CD14-positive monocyte (primary cell): ENCODE data around the gene PSTPIP2. TPM values are rescaled to one million over a fixed set of nuclear protein-coding genes. Genes with fewer than 3 reads are reported as not detected.
"Not testable (repeated sequence)": the region's sequence is repeated elsewhere in the genome, so short reads cannot be mapped to it uniquely, and the experiment has no call there.

Experiments
- DNase-seq, 3 donors: peaks; one replicate each; pipeline ENCODE4 v3.0.0-alpha.2; 2011 to 2022
- H2AFZ ChIP-seq: 2 replicates; pipeline ENCODE4 v1.6.0; 2012; ENCODE audit warnings: mild to moderate bottlenecking, low read depth, low read length, inconsistent platforms; ENCODE audit not compliant: insufficient read depth, poor library complexity, severe bottlenecking
- H3K27ac ChIP-seq, 2 donors: 1 replicate in 1 of 2; 2 replicates in 1 of 2; pipeline ENCODE4 v1.5.1; 2012 to 2013; ENCODE audit warnings: low read length in 2 of 2, control low read depth in 1 of 2, inconsistent platforms in 1 of 2, low read depth in 1 of 2, mild to moderate bottlenecking in 1 of 2
- H3K27me3 ChIP-seq, 2 donors: one replicate each; pipeline versions ENCODE4 v1.6.0 to v1.6.1; 2011 to 2013; ENCODE audit warnings: low read length in 2 of 2; ENCODE audit not compliant: control insufficient read depth in 2 of 2, insufficient read depth in 2 of 2
- H3K36me3 ChIP-seq, 2 donors: replicated peaks in 1 of 2; 1 replicate in 1 of 2; 2 replicates in 1 of 2; pipeline versions ENCODE4 v1.5.1 to v1.6.1; 2012 to 2013; ENCODE audit warnings: low read length in 2 of 2, control low read depth in 1 of 2, inconsistent platforms in 1 of 2, mild to moderate bottlenecking in 1 of 2; ENCODE audit not compliant: insufficient read depth in 2 of 2, control insufficient read depth in 1 of 2
- H3K4me1 ChIP-seq, 2 donors: 1 replicate in 1 of 2; 2 replicates in 1 of 2; pipeline versions ENCODE4 v1.5.1 to v1.6.1; 2012 to 2013; ENCODE audit warnings: low read length in 2 of 2, control low read depth in 1 of 2, inconsistent platforms in 1 of 2, mild to moderate bottlenecking in 1 of 2, moderate library complexity in 1 of 2; ENCODE audit not compliant: insufficient read depth in 2 of 2, control insufficient read depth in 1 of 2
- H3K4me2 ChIP-seq: replicated peaks from 2 replicates; pipeline ENCODE3; 2012; ENCODE audit warnings: low read length, moderate library complexity, mild to moderate bottlenecking; ENCODE audit not compliant: poor library complexity, severe bottlenecking; ENCODE audit errors: extremely low read depth
- H3K4me3 ChIP-seq, 3 experiments: fragments of 200-600 bp in 1 of 3; sonication (generic) in 1 of 3; replicated peaks in 1 of 3; 1 replicate in 2 of 3; 2 replicates in 1 of 3; pipeline ENCODE4 v1.5.1; 2011 to 2013; ENCODE audit warnings: low read length in 3 of 3, mild to moderate bottlenecking in 3 of 3, control low read depth in 2 of 3, low read depth in 2 of 3, inconsistent platforms in 1 of 3, moderate library complexity in 1 of 3
- H3K79me2 ChIP-seq: 2 replicates; pipeline ENCODE4 v1.6.0; 2012; ENCODE audit warnings: mild to moderate bottlenecking, control low read depth, inconsistent platforms, low read length, moderate library complexity; ENCODE audit not compliant: insufficient read depth
- H3K9ac ChIP-seq: 2 replicates; pipeline ENCODE4 v1.6.0; 2017; ENCODE audit warnings: low read length, mild to moderate bottlenecking; ENCODE audit not compliant: insufficient read depth, poor library complexity, severe bottlenecking
- H3K9me3 ChIP-seq, 2 donors: replicated peaks in 1 of 2; 1 replicate in 1 of 2; 2 replicates in 1 of 2; pipeline versions ENCODE4 v1.5.1 to v1.6.1; 2012 to 2013; ENCODE audit warnings: low read length in 2 of 2, control low read depth in 1 of 2; ENCODE audit not compliant: control insufficient read depth in 1 of 2, insufficient read depth in 1 of 2
- H4K20me1 ChIP-seq: 2 replicates; pipeline ENCODE4 v1.6.0; 2012; ENCODE audit warnings: mild to moderate bottlenecking, low read length, control low read depth, moderate library complexity; ENCODE audit not compliant: insufficient read depth
- H3K27ac Mint-ChIP-seq, 7 donors: one replicate each; pipeline ENCODE4 v1.8.0; 2020; ENCODE audit warnings: mild to moderate bottlenecking in 7 of 7, mixed read lengths in 7 of 7, moderate library complexity in 6 of 7, inconsistent platforms in 2 of 7
- H3K27me3 Mint-ChIP-seq, 3 donors: one replicate each; pipeline ENCODE4 v1.8.0; 2021 to 2022; ENCODE audit warnings: low read depth in 3 of 3, mild to moderate bottlenecking in 3 of 3, mixed read lengths in 3 of 3, moderate library complexity in 3 of 3, inconsistent platforms in 1 of 3
- H3K36me3 Mint-ChIP-seq, 2 donors: one replicate each; pipeline ENCODE4 v1.8.0; 2020; ENCODE audit warnings: mixed read lengths in 2 of 2, inconsistent platforms in 1 of 2, mild to moderate bottlenecking in 1 of 2
- H3K4me1 Mint-ChIP-seq: one replicate; pipeline ENCODE4 v1.8.0; 2020; ENCODE audit warnings: mild to moderate bottlenecking, mixed read lengths
- H3K4me3 Mint-ChIP-seq, 2 donors: one replicate each; pipeline ENCODE4 v1.8.0; 2020; ENCODE audit warnings: mild to moderate bottlenecking in 2 of 2, mixed read lengths in 2 of 2, moderate library complexity in 1 of 2
- H3K9me3 Mint-ChIP-seq, 7 donors: one replicate each; pipeline ENCODE4 v1.8.0; 2020 to 2022; ENCODE audit warnings: mixed read lengths in 7 of 7, mild to moderate bottlenecking in 6 of 7, moderate library complexity in 6 of 7, inconsistent platforms in 2 of 7
- WGBS: methylation state at CpG from one replicate; pipeline ENCODE4 v1.1.5; 2013; ENCODE audit warnings: missing lambda C conversion rate; ENCODE audit not compliant: insufficient coverage; 5-methylcytosine and 5-hydroxymethylcytosine counted together
- intact Hi-C, 2 donors: fragments of 100-400 bp; cut with micrococcal nuclease; formaldehyde crosslinking; loops; one replicate each; pipeline versions ENCODE4 v1.15.0 to v1.15.1; 2023
- polyA plus RNA-seq, 3 donors: library from polyadenylated mRNA; depleted of rRNA in 1 of 3; unstranded in 2 of 3; stranded (reverse) in 1 of 3; fragments of 300-500 nt in 2 of 3; fragments of >200 nt in 1 of 3; fragmentation: Illumina TruSeq in 2 of 3; gene quantifications; 1 replicate in 2 of 3; 2 replicates in 1 of 3; pipeline ENCODE4 v1.2.3, GENCODE V29; 2012 to 2021
- TF ChIP-seq, protein P1 (sequence below): fragments of 200-600 bp; IDR thresholded peaks from one replicate; pipeline ENCODE4 v1.8.0; 2022; ENCODE audit warnings: antibody characterized with exemption, mild to moderate bottlenecking

PSTPIP2 gene
- polyA plus RNA-seq, 3 donors: 35.0 to 64.1 (median 42.3) TPM

DNA sequence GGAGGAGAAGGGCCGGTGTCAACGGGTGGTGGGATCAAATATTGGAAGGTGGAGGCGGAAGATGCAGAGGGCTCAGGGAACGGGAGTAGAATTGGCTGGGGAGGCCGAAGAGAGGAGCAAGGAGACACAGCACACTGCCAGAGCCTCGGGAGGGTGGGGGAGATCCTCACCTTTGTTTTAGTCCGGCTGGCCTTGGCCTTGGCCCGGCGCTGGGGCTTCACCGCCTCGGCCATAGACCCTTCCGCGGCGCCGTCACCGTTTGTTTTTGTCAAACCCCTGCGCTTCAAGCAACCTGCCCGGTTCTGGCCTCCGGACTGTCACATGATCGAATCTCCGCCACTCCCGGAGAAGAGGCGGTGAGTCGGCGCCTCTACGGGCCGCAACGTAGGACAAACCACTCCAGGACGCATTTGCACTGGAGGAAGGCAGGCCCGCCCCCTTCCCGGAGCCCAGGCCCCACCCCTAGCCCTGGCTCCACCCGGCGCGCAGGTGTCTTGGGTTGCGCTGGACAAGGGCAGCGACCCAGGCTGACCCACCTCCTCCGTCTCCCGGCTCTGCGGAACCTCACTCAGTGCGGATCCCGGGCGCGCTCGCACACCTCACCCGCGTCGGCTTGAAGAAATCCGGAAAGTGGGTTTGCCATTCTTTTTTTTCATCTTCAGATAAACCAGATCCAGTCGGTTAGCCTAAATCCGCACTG is 104.9 kb downstream of the PSTPIP2 start, which contains the start of gene EPG5:
EPG5 (minus strand) TSS at position 323 of the 700 bp plus-strand sequence; CDS start at position 233, 90 bp downstream.
- TF ChIP-seq, protein P1, sequence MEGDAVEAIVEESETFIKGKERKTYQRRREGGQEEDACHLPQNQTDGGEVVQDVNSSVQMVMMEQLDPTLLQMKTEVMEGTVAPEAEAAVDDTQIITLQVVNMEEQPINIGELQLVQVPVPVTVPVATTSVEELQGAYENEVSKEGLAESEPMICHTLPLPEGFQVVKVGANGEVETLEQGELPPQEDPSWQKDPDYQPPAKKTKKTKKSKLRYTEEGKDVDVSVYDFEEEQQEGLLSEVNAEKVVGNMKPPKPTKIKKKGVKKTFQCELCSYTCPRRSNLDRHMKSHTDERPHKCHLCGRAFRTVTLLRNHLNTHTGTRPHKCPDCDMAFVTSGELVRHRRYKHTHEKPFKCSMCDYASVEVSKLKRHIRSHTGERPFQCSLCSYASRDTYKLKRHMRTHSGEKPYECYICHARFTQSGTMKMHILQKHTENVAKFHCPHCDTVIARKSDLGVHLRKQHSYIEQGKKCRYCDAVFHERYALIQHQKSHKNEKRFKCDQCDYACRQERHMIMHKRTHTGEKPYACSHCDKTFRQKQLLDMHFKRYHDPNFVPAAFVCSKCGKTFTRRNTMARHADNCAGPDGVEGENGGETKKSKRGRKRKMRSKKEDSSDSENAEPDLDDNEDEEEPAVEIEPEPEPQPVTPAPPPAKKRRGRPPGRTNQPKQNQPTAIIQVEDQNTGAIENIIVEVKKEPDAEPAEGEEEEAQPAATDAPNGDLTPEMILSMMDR: no peak
- Histone ChIP-seq H3K27ac (peak within 1 kb of the TSS; percentile 90 to 94), H3K27me3 (no peaks in the 10 kb centered on the region), H2AFZ (peak within 1 kb of the TSS; percentile 95), H3K9ac (peak within 1 kb of the TSS; percentile 88), H3K4me2 (peak within 1 kb of the TSS; percentile 90), H3K4me1 (peaks cover 25 to 40% of the 10 kb centered on the region in 2 donors), H3K36me3 (peaks cover under 1 to 10% of the 10 kb centered on the region in 2 donors), H4K20me1 (peaks cover 9% of the 10 kb centered on the region), H3K4me3 (peak within 1 kb of the TSS; percentile 91 to 97 (median 94)), H3K9me3 (no peaks in the 10 kb centered on the region), H3K79me2 (peaks cover 57% of the 10 kb centered on the region)
- H3K36me3 Mint-ChIP-seq: peaks cover 17 to 20% of the 10 kb centered on the region in 2 donors
- peak within 1 kb of the TSS; percentile 98 to 99 for H3K4me3 Mint-ChIP-seq
- peak within 1 kb of the TSS; percentile 94 to 100 (median 95) for H3K27ac Mint-ChIP-seq
- H3K9me3 Mint-ChIP-seq: peaks cover 0 to 4% (median 0%) of the 10 kb centered on the region in 7 donors
- peaks cover 0 to 1% (median 0%) of the 10 kb centered on the region in 3 donors for H3K27me3 Mint-ChIP-seq
- peak; percentile 89 to 91 (median 89) for DNase-seq
- intact Hi-C loops: loop anchor here in 1 of 2 donors (10.0 kb wide), 1 partner anchor 108 kb away; the partner anchor contains the start of gene PSTPIP2
- H3K4me1 Mint-ChIP-seq: peaks cover 38% of the 10 kb centered on the region
- WGBS: 0% methylated on average over 50 of the region's 50 CpGs

DNA sequence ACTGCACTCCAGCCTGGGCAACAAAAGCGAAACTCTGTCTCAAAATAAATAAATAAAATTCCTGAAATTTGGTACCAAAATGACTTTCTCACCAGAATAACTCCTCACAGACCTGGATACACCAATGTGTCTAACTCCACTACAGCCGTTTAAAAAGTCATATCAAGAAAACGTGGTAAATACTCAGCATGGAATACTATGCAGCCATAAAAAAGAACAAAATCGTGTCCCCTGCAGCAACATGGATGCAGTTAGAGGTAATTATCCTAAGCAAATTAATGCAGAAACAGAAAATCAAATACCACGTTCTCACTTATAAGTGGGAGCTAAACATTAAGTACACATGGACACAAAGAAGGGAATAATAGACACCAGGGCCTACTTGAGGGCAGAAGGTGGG is 107.1 kb downstream of the PSTPIP2 start:
- H3K79me2 ChIP-seq: peaks cover 80% of the 10 kb centered on the region
- 100% methylated on average over 2 of the region's 5 CpGs for WGBS

More for the DNA sequence above, 107.1 kb downstream of the PSTPIP2 start:
- Mint-ChIP-seq H3K27ac (peak overlapping the region in 3 of 7 donors; percentile 10 to 20 (median 18)), H3K36me3 (peaks cover 30 to 32% of the 10 kb centered on the region in 2 donors), H3K4me1 (peaks cover 48% of the 10 kb centered on the region), H3K4me3 (peak overlapping the region in 1 of 2 donors; percentile 2)
- H3K27me3 Mint-ChIP-seq, H3K27me3 ChIP-seq, H3K9me3 ChIP-seq, H3K9ac ChIP-seq, H2AFZ ChIP-seq, H3K4me2 ChIP-seq, H3K9me3 Mint-ChIP-seq, H3K4me3 ChIP-seq, DNase-seq, H3K27ac ChIP-seq: not testable (repeated sequence)
- intact Hi-C loops: loop anchor here in 1 of 2 donors (10.0 kb wide), 1 partner anchor 110 kb away; the partner anchor contains the start of gene PSTPIP2
- Histone ChIP-seq H4K20me1 (peaks cover 23% of the 10 kb centered on the region), H3K4me1 (peaks cover 28 to 43% of the 10 kb centered on the region in 2 donors), H3K36me3 (peaks cover 2 to 23% of the 10 kb centered on the region in 2 donors)
